ENCODE results near the gene PRPF38A.

PRPF38A gene

GRCh38 chr1:52364235-52364839 is 40.1 kb upstream of the PRPF38A start:
- TF ChIP-seq EP300 (IDR thresholded peaks at IDR 0.05; ENCODE audit: borderline replicate concordance) = no peak
- TF ChIP-seq TEAD4 (IDR thresholded peaks at IDR 0.05) = no peak
- no peak for TF ChIP-seq EGR1 (IDR thresholded peaks at IDR 0.05)
- no peak for TF ChIP-seq TCF12 (IDR thresholded peaks at IDR 0.05; ENCODE audit: low read depth)
- TF ChIP-seq NFIC (IDR thresholded peaks at IDR 0.05) = no peak
- no peak for TF ChIP-seq REST (IDR thresholded peaks at IDR 0.05; ENCODE audit: low read depth)
- TF ChIP-seq USF1 (IDR thresholded peaks at IDR 0.05) = no peak
- TF ChIP-seq RAD21 (IDR thresholded peaks at IDR 0.05; ENCODE audit: low read depth) = no peak
- TF ChIP-seq CREB1 (IDR thresholded peaks at IDR 0.05; ENCODE audit: low read depth) = no peak
- TF ChIP-seq MAX (IDR thresholded peaks at IDR 0.05) = no peak
- TF ChIP-seq FOXM1 (IDR thresholded peaks at IDR 0.05; ENCODE audit: borderline replicate concordance, low read depth) = no peak

- TF ChIP-seq FOXM1 (IDR thresholded peaks at IDR 0.05; ENCODE audit: borderline replicate concordance, low read depth) = no peak
- no peak for TF ChIP-seq CREB1 (IDR thresholded peaks at IDR 0.05; ENCODE audit: low read depth)
- TF ChIP-seq TEAD4 (IDR thresholded peaks at IDR 0.05) = no peak
- no peak for TF ChIP-seq YY1 (IDR thresholded peaks at IDR 0.05; ENCODE audit: low read depth)
- no peak for TF ChIP-seq CEBPB (IDR thresholded peaks at IDR 0.05)
- no peak for TF ChIP-seq USF1 (IDR thresholded peaks at IDR 0.05)
- TF ChIP-seq TAF1 (IDR thresholded peaks at IDR 0.05; ENCODE audit: low read depth) = no peak
- TF ChIP-seq ZBTB7A (IDR thresholded peaks at IDR 0.05; ENCODE audit: low read depth) = no peak
- no peak for TF ChIP-seq RAD21 (IDR thresholded peaks at IDR 0.05; ENCODE audit: low read depth)
- TF ChIP-seq REST (IDR thresholded peaks at IDR 0.05; ENCODE audit: low read depth) = no peak
- TF ChIP-seq TCF12 (IDR thresholded peaks at IDR 0.05; ENCODE audit: low read depth) = no peak
- no peak for TF ChIP-seq NFIC (IDR thresholded peaks at IDR 0.05)
- no peak for TF ChIP-seq EP300 (IDR thresholded peaks at IDR 0.05; ENCODE audit: borderline replicate concordance)
- no peak; the same call in 1 of the 2 replicates for TF ChIP-seq MAX (IDR thresholded peaks at IDR 0.05)
- TF ChIP-seq EGR1 (IDR thresholded peaks at IDR 0.05) = no peak
These were observed 39.2 kb upstream of the PRPF38A start for GRCh38 chr1:52365071-52365745.

- TF ChIP-seq EP300 (IDR thresholded peaks at IDR 0.05; ENCODE audit: borderline replicate concordance) = peak; percentile 26; the same call in 1 of the 2 replicates
- no peak for TF ChIP-seq RAD21 (IDR thresholded peaks at IDR 0.05; ENCODE audit: low read depth)
- TF ChIP-seq MAX (IDR thresholded peaks at IDR 0.05) = peak; percentile 72; the same call in 1 of the 2 replicates
- no peak for TF ChIP-seq FOXM1 (IDR thresholded peaks at IDR 0.05; ENCODE audit: borderline replicate concordance, low read depth)
- TF ChIP-seq NFIC (IDR thresholded peaks at IDR 0.05) = peak; percentile 63
- peak; percentile 63 for TF ChIP-seq EGR1 (IDR thresholded peaks at IDR 0.05)
- TF ChIP-seq REST (IDR thresholded peaks at IDR 0.05; ENCODE audit: low read depth) = no peak
- no peak for TF ChIP-seq CREB1 (IDR thresholded peaks at IDR 0.05; ENCODE audit: low read depth)
- TF ChIP-seq YY1 (IDR thresholded peaks at IDR 0.05; ENCODE audit: low read depth) = no peak
- TF ChIP-seq TCF12 (IDR thresholded peaks at IDR 0.05; ENCODE audit: low read depth) = no peak; the same call in 1 of the 2 replicates
- peak; percentile 63; the same call in 1 of the 2 replicates for TF ChIP-seq TAF1 (IDR thresholded peaks at IDR 0.05; ENCODE audit: low read depth)
- TF ChIP-seq ZBTB7A (IDR thresholded peaks at IDR 0.05; ENCODE audit: low read depth) = peak; percentile 90
- peak; percentile 60; the same call in 1 of the 2 replicates for TF ChIP-seq TEAD4 (IDR thresholded peaks at IDR 0.05)
- TF ChIP-seq CEBPB (IDR thresholded peaks at IDR 0.05) = no peak
- TF ChIP-seq USF1 (IDR thresholded peaks at IDR 0.05) = peak; percentile 99
These were observed 38.5 kb upstream of the PRPF38A start, which contains the start of gene CC2D1B for GRCh38 chr1:52365746-52366516. CC2D1B (minus strand) TSS chr1:52366205; CDS start chr1:52364620, 1,585 bp downstream.

Measured in Ishikawa (cell line).